Inferior parietal cortex (tissue), 1 donor: ENCODE data around the gene ME3.

ENCODE experiments used
- DNase-seq: peaks from one replicate; pipeline ENCODE4 v3.0.0-alpha.2; 2016; ENCODE audit errors: extremely low spot score

Gene ME3

GRCh38 chr11:86489442-86489841 lies 183.0 kb downstream of the ME3 start:
- DNase-seq, result no peak

GRCh38 chr11:86488553-86488952 lies 183.9 kb downstream of the ME3 start:
- DNase-seq, result no peak

- DNase-seq, result no peak
Measured at GRCh38 chr11:86487671-86488070, 184.7 kb downstream of the ME3 start.

- DNase-seq, result peak; percentile 27
Measured at GRCh38 chr11:86486261-86487030, 186.0 kb downstream of the ME3 start.

GRCh38 chr11:86484795-86485166 lies 187.6 kb downstream of the ME3 start:
- DNase-seq, result no peak

GRCh38 chr11:86483940-86484794 lies 188.2 kb downstream of the ME3 start:
- no peak for DNase-seq

GRCh38 chr11:86483610-86483939 lies 188.8 kb downstream of the ME3 start:
- no peak for DNase-seq

- no peak for DNase-seq
Measured at GRCh38 chr11:86482692-86483091, 189.7 kb downstream of the ME3 start.

GRCh38 chr11:86481399-86481798 lies 191.0 kb downstream of the ME3 start:
- no peak for DNase-seq

- DNase-seq, result no peak
Measured at GRCh38 chr11:86478348-86478747, 194.1 kb downstream of the ME3 start.

- no peak for DNase-seq
Measured at GRCh38 chr11:86477495-86478155, 194.8 kb downstream of the ME3 start.

- no peak for DNase-seq
Measured at GRCh38 chr11:86476109-86476861, 196.1 kb downstream of the ME3 start.

- no peak for DNase-seq
Measured at GRCh38 chr11:86475027-86475426, 197.4 kb downstream of the ME3 start.

- no peak for DNase-seq
Measured at GRCh38 chr11:86473991-86474833, 198.2 kb downstream of the ME3 start.

- DNase-seq, result no peak
Measured at GRCh38 chr11:86469491-86470388, 202.7 kb downstream of the ME3 start.

- no peak for DNase-seq
Measured at GRCh38 chr11:86468169-86468568, 204.2 kb downstream of the ME3 start.

GRCh38 chr11:86464509-86465221 lies 207.8 kb downstream of the ME3 start:
- DNase-seq, result no peak

GRCh38 chr11:86463955-86464354 lies 208.5 kb downstream of the ME3 start:
- no peak for DNase-seq

- DNase-seq, result no peak
Measured at GRCh38 chr11:86463120-86463519, 209.3 kb downstream of the ME3 start.
